Hematopoietic multipotent progenitor cell treated with erythropoietin and hydrocortisone succinate and interleukin-3 and kit ligand, for 15 days (in vitro differentiated cells): ENCODE results near the gene APC2.
"Not testable (repeated sequence)": the region's sequence is repeated elsewhere in the genome, so short reads cannot be mapped to it uniquely, and the experiment has no call there.

Experiments used
- DNase-seq: peaks from one replicate; pipeline ENCODE4 v3.0.0-alpha.2; 2015; ENCODE audit warnings: low spot score

The APC2 gene

GRCh38 chr19:1412995-1413800 is 36.7 kb upstream of the APC2 start:
- DNase-seq: no peak

DNA sequence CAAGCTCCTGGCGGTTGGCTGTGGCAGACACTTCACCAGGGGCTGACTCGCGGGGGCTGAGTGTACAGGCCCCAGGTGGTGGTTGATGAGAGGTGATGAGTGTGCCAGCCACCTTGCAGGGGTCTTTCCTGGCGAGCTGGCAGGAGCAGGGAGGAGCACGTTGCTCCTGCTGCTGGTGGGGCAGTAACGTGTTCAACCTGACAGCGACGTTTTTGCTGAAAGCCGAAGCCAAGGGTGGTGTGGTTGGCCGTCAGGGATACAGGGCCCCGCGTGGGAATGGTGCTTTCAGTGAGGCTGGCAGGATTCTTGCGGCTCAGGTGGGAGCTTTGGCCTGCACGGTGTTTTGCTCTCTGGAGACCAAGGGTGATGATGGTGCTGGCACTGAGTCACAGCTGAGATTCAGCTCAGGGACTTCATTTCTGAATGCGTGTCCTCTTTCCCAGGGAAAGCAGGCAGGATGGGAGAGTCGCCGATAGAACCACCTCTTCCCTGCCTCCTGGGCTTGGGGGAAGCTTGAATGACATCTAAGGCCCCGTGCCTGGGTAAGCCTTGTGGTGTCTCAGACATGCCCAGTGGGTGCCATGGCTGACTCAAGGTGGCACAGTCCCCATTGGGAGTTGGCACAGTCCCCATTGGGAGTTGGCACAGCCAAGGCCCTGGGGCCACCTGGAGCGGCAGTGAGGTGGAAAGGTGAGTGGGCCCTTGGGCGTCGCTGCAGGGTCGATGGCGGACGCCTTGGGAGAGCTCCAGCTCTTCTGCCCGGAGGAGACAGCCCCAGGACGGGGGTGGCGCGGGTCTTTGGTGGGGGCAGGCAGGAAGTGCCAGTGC is 33.7 kb upstream of the APC2 start:
- DNase-seq: no peak

DNA sequence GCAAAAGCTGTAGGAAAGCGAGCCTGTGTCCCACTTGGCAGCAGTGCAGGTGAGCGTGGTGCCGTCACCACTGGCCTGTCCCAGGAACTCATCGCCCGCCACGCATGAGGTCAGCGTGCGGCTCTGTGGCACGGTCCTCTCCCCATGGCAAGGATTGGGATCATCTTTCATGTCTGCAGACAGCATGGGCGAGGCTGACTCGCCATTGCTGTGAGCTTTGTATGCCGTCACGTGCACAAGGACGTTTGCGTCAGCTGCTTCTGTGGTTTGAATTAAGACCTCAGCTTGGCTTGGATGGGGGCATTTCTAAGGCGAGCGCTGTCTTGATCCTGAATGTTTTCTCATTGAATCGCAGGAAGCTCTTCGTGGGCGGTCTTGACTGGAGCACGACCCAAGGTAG is 32.8 kb upstream of the APC2 start:
- DNase-seq: no peak

GRCh38 chr19:1417681-1418495 is 32.0 kb upstream of the APC2 start:
- DNase-seq: no peak

DNA sequence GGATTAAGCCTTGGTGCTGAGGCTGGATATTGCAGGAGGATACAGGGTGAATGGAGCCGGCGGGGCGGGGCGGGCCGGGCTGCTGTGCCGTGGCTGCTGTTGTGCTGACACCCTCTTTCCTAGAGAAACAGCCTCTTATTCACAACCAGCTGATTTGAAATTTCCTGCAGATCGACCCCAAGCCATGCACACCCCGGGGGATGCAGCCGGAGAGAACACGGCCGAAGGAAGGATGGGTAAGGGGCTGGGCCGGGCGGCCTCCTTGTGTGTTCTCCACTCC is 31.5 kb upstream of the APC2 start:
- no peak for DNase-seq

DNA sequence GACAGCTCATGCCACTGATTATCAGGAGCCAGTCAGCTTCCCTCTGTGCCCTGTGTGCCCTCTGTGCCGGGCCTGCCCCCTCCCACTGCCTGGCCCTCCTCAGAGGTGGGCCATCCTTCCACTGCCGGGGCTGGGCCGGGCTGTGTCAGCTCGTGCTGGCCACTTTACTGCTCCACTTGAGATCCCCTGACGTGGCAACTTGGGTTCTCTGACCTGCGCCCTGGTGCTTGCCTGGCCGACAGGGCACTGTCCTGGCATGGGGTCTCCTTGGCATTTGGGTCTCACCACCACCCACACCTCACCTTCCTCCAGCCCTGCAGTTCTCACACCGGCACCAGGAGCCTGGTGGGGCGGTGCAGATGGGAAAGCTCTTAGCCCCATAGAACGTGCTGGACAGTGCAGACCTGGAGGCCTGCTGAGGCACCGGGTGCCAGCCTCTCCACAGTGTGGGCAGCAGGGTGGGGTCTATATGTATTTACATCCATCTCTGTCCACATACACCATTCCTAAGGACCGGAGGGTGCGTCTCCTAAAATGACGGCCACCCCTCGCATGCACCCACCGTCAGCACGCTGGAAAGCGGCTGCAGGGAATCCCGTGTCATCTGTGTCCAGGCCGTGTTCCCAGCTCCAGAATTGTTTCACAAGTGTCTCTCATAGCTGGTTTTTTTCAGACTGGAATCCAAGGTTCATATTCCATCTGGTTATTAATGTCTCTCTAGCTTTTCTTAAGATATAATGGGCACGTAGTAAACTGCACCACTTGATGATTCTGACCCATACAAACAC is 30.8 kb upstream of the APC2 start:
- DNase-seq: no peak

GRCh38 chr19:1420085-1420484 is 29.8 kb upstream of the APC2 start:
- DNase-seq: not testable (repeated sequence)

DNA sequence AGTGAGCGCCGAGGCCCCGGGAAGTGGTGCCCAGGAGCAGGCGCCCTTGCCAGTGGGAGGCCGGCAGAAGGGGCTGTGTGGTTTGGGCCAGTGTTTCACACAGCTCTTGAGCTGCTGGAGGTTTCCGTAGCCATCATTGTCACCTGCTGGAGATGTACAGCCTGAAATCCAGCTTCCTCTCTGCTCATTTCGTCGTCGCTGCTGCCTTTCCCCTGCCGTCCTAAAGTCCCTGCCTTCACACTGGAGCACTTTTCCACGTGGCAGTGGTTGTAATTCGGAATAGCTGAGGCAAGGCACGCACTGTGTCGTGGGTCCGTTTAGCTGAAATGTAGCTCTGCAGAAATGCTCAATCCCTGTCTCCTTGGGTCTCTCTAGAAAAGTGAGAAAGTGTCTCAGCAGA is 29.3 kb upstream of the APC2 start:
- no peak for DNase-seq

DNA sequence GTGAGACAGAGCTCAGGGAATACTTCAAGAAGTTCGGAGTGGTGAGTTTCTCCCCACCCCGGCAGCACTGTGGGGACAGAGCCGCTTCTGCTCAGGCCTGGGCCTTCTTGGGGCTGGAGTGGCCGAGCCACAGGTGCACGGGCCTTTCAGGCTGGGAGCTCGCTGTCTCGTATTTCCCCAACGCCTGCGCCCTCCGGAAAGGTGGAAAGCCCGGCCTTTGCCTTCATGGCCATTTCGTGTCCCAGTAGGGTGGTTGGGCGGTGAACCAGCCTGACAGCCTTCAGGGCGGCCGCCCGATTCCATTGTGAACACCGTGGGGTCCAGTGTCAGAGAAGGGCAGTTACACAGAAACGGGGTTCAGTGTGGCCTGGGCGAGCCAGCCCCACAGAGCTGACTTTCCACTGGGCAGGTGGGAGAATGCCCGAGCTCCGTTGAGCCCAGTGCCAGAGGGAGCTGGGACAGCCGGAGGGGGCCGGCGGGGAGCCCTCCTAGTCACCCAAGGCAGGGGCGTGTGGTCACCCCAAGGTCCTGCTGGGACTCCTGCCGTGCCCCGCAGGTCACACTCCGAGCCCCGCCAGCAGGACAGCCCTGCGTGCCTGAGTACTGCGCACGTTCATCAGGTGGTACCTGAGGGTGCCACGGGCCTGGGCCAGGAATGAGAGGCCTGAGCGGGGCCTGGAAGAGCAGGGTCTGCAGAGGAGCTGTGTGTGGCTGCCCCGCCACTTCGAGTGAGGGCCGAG is 28.5 kb upstream of the APC2 start:
- DNase-seq: no peak

DNA sequence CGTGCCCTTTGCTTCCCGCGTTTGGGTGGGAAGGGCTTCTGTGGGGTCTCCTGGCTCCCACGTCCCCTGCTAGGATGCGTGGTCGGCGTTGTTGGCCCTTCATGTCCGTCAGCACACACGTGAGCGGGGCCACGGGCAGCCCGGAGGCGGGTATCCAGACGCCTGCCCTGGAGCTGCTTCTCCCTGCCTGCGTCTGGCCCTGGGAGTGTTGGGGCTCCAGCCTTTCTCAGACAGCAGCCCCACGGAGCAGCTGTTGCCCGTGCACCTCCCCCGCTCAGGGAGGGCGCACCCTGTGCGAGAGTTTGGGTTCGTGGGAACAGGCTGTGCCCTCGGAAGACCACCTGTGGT is 28.0 kb upstream of the APC2 start:
- no peak for DNase-seq

GRCh38 chr19:1422360-1422759 is 27.6 kb upstream of the APC2 start:
- DNase-seq: no peak

DNA sequence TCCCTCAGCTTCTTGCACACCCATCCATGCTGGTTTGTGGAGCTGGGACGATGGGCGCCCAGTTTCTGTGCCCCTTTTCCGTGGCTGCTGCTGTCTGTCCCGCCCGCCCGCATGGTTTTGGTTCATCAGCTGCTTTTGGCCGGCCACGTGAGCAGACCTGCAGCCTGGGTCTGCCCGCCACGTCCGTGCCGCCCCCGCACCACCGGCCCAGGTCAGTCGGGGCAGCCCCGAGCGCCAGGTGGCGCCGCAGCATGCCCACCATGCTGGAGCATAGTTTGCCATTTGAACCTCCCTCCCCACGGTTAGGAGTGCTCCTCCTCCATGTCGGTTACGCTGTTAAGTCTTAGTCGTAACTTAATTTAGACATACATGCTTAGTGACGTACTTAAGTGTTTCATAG is 27.0 kb upstream of the APC2 start:
- no peak for DNase-seq

- no peak for DNase-seq
Measured at GRCh38 chr19:1423436-1424191, 26.3 kb upstream of the APC2 start.

GRCh38 chr19:1424192-1424955 is 25.5 kb upstream of the APC2 start:
- DNase-seq: no peak

GRCh38 chr19:1425102-1425837 is 24.7 kb upstream of the APC2 start:
- DNase-seq: no peak

DNA sequence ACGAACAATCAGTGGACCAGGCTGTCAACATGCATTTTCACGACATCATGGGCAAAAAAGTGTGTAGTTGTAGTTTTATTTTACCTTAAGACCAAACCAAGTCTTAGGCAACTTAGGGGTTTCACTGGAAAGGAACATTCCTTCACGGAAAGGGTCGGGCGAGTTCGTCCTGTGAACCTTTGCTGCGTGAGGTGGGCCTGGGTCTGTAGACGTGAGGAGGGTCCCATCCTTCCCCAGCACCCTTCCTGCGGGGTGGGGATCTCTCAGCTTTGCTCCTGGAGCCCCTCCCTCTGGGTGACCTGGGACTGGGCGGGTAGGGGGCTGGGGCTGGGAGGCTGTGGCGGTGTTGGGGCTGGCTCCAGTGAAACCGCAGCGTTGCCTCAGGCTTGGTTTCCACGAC is 24.0 kb upstream of the APC2 start:
- DNase-seq: no peak

- no peak for DNase-seq
Measured at GRCh38 chr19:1426736-1427135, 23.2 kb upstream of the APC2 start.

GRCh38 chr19:1427221-1427920 is 22.6 kb upstream of the APC2 start:
- DNase-seq: no peak
